ENCODE results near the gene UBASH3A. TPM values are rescaled to one million over a fixed set of nuclear protein-coding genes. Genes with fewer than 3 reads are reported as not detected.

UBASH3A gene
- total RNA-seq, 1 experiment from 2014 or later, result not detected

DNA sequence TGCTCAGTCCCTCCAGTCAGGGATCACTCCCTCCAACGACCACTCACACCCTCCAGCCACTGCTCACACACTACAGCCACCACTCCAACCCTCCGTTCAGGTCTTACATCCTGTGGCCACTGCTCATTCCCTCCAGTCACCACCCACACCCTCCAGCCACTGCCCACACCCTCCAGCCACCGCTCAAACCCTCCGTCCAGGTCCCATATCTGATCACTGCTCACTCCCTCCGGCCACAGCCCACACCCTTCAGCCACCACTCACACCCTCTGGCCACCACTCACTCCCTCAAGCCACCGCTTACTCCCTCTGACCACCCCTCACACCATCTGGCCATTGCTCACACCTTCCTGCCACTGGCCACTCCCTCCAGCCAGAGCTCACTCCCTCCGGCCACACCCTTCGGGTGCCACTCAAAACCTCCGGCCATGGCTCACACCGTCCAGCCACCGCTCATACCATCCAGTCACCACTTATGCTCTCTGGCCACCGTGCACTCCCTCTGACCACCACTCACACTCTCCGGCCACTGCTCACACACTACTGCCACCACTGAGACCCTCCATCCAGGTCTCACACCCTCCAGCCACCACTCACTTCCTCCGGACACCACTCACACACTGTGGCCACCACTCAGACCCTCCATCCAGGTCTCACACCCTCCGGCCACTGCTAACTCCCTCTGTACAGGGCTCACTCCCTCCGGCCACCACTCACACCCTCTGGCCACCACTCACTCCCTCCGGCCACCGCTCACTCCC is 32.6 kb upstream of the UBASH3A start:
- H3K4me1 Mint-ChIP-seq (ENCODE audit: low read depth, unreplicated experiment), result peaks cover 10% of the 10 kb centered on the region
- intact Hi-C loops (cut with micrococcal nuclease; ENCODE audit: unreplicated experiment), result no loop called here
- CTCF ChIA-PET, result no interaction called here
- H3K9me3 Mint-ChIP-seq (ENCODE audit: low read depth, unreplicated experiment), result no peaks in the 10 kb centered on the region
- no peaks in the 10 kb centered on the region for H3K27me3 Mint-ChIP-seq (ENCODE audit: unreplicated experiment)
- TF ChIP-seq, protein P1, sequence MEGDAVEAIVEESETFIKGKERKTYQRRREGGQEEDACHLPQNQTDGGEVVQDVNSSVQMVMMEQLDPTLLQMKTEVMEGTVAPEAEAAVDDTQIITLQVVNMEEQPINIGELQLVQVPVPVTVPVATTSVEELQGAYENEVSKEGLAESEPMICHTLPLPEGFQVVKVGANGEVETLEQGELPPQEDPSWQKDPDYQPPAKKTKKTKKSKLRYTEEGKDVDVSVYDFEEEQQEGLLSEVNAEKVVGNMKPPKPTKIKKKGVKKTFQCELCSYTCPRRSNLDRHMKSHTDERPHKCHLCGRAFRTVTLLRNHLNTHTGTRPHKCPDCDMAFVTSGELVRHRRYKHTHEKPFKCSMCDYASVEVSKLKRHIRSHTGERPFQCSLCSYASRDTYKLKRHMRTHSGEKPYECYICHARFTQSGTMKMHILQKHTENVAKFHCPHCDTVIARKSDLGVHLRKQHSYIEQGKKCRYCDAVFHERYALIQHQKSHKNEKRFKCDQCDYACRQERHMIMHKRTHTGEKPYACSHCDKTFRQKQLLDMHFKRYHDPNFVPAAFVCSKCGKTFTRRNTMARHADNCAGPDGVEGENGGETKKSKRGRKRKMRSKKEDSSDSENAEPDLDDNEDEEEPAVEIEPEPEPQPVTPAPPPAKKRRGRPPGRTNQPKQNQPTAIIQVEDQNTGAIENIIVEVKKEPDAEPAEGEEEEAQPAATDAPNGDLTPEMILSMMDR (IDR thresholded peaks at IDR 0.05; ENCODE audit: unreplicated experiment), result no peak
- H3K4me3 Mint-ChIP-seq (ENCODE audit: low read depth, unreplicated experiment), result no peak overlapping the region
- no peak overlapping the region for H3K27ac Mint-ChIP-seq (ENCODE audit: unreplicated experiment)
- no peak for DNase-seq
- no TSS peak for BruUV-seq (replicated peaks)
- no peaks in the 10 kb centered on the region for H3K36me3 Mint-ChIP-seq (ENCODE audit: insufficient read depth, unreplicated experiment)

DNA sequence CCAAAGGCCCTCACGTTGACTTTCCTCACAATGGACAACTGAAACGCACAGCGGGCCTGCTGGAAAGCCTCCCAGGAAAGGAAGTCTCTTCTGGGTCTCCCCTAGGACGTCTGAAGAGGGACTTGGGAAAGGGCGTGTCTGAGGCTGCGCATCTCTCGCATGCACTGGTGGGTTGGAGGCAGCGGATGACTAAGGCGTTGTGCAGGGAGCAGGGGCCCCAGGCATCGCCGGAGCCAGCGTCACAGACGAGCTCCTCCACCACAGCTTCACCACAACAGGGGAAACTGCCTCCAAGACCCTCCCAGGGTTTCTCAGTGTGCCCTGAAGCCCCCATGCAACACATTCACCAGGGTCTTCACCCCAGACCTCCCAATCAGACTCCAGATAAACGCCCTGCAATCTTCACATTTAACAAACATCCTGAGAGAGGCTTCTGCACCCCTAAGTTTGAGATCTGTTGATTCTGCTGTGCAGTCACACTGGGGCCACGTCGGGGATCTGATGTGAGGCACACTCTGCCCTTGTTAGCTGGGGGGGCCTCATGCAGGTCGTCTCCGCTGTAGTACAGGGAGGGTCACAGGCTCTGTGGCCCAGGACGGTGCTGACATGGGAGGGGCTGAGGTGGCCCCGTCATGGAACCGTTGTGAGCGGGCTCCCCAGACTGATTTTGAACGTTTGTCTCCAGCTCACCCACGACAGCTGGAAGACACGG is 30.4 kb upstream of the UBASH3A start:
- DNase-seq, result no peak
- CTCF ChIA-PET, result no interaction called here
- intact Hi-C loops (cut with micrococcal nuclease; ENCODE audit: unreplicated experiment), result no loop called here
- Mint-ChIP-seq H3K4me1 (ENCODE audit: low read depth, unreplicated experiment) (peaks cover 7% of the 10 kb centered on the region), H3K4me3 (ENCODE audit: low read depth, unreplicated experiment) (no peak overlapping the region), H3K27ac (ENCODE audit: unreplicated experiment) (no peak overlapping the region), H3K27me3 (ENCODE audit: unreplicated experiment) (no peaks in the 10 kb centered on the region), H3K36me3 (ENCODE audit: insufficient read depth, unreplicated experiment) (no peaks in the 10 kb centered on the region), H3K9me3 (ENCODE audit: low read depth, unreplicated experiment) (no peaks in the 10 kb centered on the region)
- TF ChIP-seq, protein P1 (IDR thresholded peaks at IDR 0.05; ENCODE audit: unreplicated experiment), result no peak
- BruUV-seq (replicated peaks), result no TSS peak

DNA sequence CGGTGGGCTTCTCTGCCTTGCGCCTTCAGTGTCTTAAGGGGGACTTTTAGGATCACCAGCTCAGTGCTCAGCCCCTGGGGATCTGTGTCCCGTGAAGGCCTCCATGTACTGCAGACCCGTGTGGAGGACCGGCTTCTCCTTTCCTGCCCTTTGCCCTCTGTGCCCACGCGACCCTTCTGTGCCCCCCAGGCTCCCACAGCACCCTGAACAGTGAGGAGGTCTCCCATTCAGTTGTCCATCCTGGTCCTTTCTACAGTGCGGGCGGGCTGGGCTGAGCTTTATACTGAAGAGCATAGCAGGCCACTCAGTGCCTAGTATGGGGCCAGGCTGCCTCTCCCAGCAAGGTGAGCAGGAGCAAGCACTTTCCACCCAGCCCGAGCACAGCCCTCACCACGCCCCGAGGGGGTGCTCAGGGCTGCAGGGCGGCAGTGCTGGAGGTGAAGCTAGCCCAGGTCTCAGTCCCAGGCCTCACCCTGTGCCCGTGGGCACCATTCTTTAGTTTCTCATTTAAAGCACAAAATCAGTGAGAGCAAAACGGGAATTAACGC is 29.7 kb upstream of the UBASH3A start:
- peaks cover 7% of the 10 kb centered on the region for H3K4me1 Mint-ChIP-seq (ENCODE audit: low read depth, unreplicated experiment)
- CTCF ChIA-PET, result no interaction called here
- intact Hi-C loops (cut with micrococcal nuclease; ENCODE audit: unreplicated experiment), result no loop called here
- no peak overlapping the region for H3K4me3 Mint-ChIP-seq (ENCODE audit: low read depth, unreplicated experiment)
- no peaks in the 10 kb centered on the region for H3K36me3 Mint-ChIP-seq (ENCODE audit: insufficient read depth, unreplicated experiment)
- no peak overlapping the region for H3K27ac Mint-ChIP-seq (ENCODE audit: unreplicated experiment)
- no peaks in the 10 kb centered on the region for H3K9me3 Mint-ChIP-seq (ENCODE audit: low read depth, unreplicated experiment)
- BruUV-seq (replicated peaks), result no TSS peak
- no peak for DNase-seq
- TF ChIP-seq, protein P1 (IDR thresholded peaks at IDR 0.05; ENCODE audit: unreplicated experiment), result no peak
- no peaks in the 10 kb centered on the region for H3K27me3 Mint-ChIP-seq (ENCODE audit: unreplicated experiment)

DNA sequence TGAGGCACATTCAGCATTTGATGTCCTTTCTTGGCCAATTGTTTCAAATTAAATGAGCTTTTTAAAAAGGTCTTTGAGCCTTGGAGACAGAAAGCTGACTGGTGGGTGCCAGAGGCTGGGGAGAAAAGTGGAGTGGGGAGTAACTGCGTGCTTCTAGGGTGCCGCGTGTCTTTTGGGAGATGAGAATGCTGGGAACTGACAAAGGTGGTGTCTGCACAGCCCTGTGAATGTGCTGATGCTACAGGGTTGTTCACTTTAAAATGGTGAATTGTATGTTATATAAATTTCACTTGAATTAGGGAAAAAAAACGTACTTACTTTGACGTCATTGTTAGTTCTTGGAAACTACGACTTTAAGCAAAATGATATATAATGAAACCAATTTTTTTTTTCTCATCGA is 29.2 kb upstream of the UBASH3A start:
- BruUV-seq (replicated peaks), result no TSS peak
- Mint-ChIP-seq H3K4me3 (ENCODE audit: low read depth, unreplicated experiment) (no peak overlapping the region), H3K27ac (ENCODE audit: unreplicated experiment) (no peak overlapping the region), H3K4me1 (ENCODE audit: low read depth, unreplicated experiment) (peaks cover 7% of the 10 kb centered on the region), H3K27me3 (ENCODE audit: unreplicated experiment) (no peaks in the 10 kb centered on the region), H3K9me3 (ENCODE audit: low read depth, unreplicated experiment) (no peaks in the 10 kb centered on the region), H3K36me3 (ENCODE audit: insufficient read depth, unreplicated experiment) (no peaks in the 10 kb centered on the region)
- TF ChIP-seq, protein P1 (IDR thresholded peaks at IDR 0.05; ENCODE audit: unreplicated experiment), result no peak
- DNase-seq, result no peak
- CTCF ChIA-PET, result no interaction called here
- intact Hi-C loops (cut with micrococcal nuclease; ENCODE audit: unreplicated experiment), result no loop called here
